Measurements from ENCODE around the gene LRCH1.

GRCh38 chr13:46759846-46760245 lies 206.9 kb downstream of the LRCH1 start:
- no peak for TF ChIP-seq RFXANK (CRISPR knock-in tag; IDR thresholded peaks at IDR 0.05)
- no peak for TF ChIP-seq HMG20A (CRISPR knock-in tag; IDR thresholded peaks at IDR 0.05; ENCODE audit: borderline replicate concordance)
- TF ChIP-seq THYN1 (CRISPR knock-in tag; IDR thresholded peaks at IDR 0.05; ENCODE audit: borderline replicate concordance, low read depth): no peak
- no peak for TF ChIP-seq RCOR2 (CRISPR knock-in tag; IDR thresholded peaks at IDR 0.05)
- TF ChIP-seq CTCF (CRISPR knock-in tag; IDR thresholded peaks at IDR 0.05): no peak
- no peak for TF ChIP-seq TBX2 (CRISPR knock-in tag; IDR thresholded peaks at IDR 0.05; ENCODE audit: borderline replicate concordance)
- TF ChIP-seq ARID2 (CRISPR knock-in tag; IDR thresholded peaks at IDR 0.05; ENCODE audit: borderline replicate concordance): no peak
- no peak for TF ChIP-seq ZNF350 (CRISPR knock-in tag; IDR thresholded peaks at IDR 0.05; ENCODE audit: borderline replicate concordance, low read depth)
- no peak for TF ChIP-seq GABPB1 (CRISPR knock-in tag; IDR thresholded peaks at IDR 0.05)
- TF ChIP-seq SNAI1 (CRISPR knock-in tag; IDR thresholded peaks at IDR 0.05; ENCODE audit: borderline replicate concordance): no peak
- TF ChIP-seq MAFF (IDR thresholded peaks at IDR 0.05; ENCODE audit: low read depth, low read length): no peak

Data from HepG2 (cell line).